ENCODE data around the gene PRRG4. TPM values are rescaled to one million over a fixed set of nuclear protein-coding genes. Genes with fewer than 3 reads are reported as not detected.

Gene PRRG4
- total RNA-seq, 1 donor from 2014 or later = 4.7 TPM

DNA sequence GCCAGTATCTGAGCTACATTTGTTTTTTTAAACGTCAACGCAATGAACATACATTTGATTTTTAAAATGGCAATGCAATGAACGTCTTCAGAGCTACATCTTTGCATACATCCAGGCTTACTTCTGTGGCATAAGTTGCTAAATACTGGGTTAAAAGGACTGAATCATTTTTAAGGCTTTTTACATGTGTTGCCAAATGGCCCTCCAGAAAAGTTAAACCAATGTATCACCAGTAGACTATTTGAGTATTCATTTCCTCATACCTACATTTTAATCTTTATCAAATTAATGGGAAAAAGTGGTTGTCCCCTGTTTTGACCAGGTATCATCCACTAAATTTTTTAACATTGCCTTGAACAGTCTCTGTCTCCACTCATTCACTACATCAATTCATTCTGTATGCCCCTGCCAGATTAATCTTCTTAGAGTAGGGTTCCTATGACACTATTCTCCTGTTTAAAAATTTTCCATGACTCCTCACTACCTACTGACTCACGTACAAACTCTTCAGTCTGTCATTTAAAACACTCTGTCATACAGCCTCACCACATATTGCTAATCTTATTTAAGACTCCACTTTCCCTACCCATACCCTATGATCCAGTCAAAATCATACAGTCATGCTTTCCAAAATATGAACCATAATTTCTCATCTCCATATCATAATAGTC is 12.4 kb upstream of the PRRG4 start:
- DNase-seq (ENCODE audit: low spot score in 2 of 2, unreplicated experiment in 2 of 2) = no peak
- Mint-ChIP-seq H3K4me1 (peaks cover 6% of the 10 kb centered on the region), H3K27ac (no peak overlapping the region), H3K36me3 (no peaks in the 10 kb centered on the region), H3K4me3 (no peak overlapping the region), H3K27me3 (ENCODE audit: low read depth) (no peaks in the 10 kb centered on the region), H3K9me3 (no peaks in the 10 kb centered on the region)
- TF ChIP-seq, protein P1, sequence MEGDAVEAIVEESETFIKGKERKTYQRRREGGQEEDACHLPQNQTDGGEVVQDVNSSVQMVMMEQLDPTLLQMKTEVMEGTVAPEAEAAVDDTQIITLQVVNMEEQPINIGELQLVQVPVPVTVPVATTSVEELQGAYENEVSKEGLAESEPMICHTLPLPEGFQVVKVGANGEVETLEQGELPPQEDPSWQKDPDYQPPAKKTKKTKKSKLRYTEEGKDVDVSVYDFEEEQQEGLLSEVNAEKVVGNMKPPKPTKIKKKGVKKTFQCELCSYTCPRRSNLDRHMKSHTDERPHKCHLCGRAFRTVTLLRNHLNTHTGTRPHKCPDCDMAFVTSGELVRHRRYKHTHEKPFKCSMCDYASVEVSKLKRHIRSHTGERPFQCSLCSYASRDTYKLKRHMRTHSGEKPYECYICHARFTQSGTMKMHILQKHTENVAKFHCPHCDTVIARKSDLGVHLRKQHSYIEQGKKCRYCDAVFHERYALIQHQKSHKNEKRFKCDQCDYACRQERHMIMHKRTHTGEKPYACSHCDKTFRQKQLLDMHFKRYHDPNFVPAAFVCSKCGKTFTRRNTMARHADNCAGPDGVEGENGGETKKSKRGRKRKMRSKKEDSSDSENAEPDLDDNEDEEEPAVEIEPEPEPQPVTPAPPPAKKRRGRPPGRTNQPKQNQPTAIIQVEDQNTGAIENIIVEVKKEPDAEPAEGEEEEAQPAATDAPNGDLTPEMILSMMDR (IDR thresholded peaks at IDR 0.05; ENCODE audit: unreplicated experiment) = no peak

DNA sequence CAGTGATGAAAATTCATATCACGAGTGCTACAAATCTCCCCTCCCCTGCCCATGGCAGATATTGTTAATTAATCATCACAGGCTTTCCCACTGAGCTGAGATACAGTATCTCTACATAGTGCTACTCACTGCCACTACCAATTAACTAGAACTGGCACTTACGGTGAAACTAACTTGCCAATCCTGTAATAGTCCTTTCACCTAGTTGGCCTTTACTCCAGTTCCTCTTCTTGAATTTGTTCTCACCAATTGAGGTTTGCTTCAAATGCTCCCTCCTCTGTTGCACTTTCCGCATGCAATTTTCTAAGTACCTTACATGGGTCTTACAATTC is 11.9 kb upstream of the PRRG4 start:
- DNase-seq (ENCODE audit: low spot score in 2 of 2, unreplicated experiment in 2 of 2) = no peak
- no peak overlapping the region for H3K4me3 Mint-ChIP-seq
- H3K4me1 Mint-ChIP-seq = peaks cover 6% of the 10 kb centered on the region
- TF ChIP-seq, protein P1 (IDR thresholded peaks at IDR 0.05; ENCODE audit: unreplicated experiment) = no peak
- H3K27me3 Mint-ChIP-seq (ENCODE audit: low read depth) = no peaks in the 10 kb centered on the region
- no peaks in the 10 kb centered on the region for H3K9me3 Mint-ChIP-seq
- peaks cover 1% of the 10 kb centered on the region for H3K36me3 Mint-ChIP-seq
- no peak overlapping the region for H3K27ac Mint-ChIP-seq

DNA sequence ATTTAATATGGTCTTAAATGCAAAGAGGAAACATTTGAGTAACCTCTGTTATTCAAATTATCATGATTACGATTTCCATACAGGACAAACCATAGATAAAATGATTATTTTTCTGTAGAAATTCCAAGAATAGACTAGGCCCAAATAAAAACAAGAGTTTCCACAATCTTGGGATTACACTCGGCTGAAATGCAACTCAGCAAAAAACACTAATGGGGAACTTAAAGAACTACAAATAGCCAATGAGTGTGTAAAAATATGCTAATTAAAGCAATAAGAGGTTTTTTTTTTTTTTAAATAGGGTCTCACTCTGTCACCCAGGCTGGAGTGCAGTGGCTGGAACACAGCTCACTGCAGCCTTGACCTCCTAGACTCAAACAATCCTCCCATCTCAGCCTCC is 10.5 kb upstream of the PRRG4 start:
- H3K36me3 Mint-ChIP-seq = peaks cover 1% of the 10 kb centered on the region
- no peaks in the 10 kb centered on the region for H3K9me3 Mint-ChIP-seq
- TF ChIP-seq, protein P1 (IDR thresholded peaks at IDR 0.05; ENCODE audit: unreplicated experiment) = no peak
- H3K4me1 Mint-ChIP-seq = peaks cover 6% of the 10 kb centered on the region
- no peak overlapping the region for H3K27ac Mint-ChIP-seq
- H3K27me3 Mint-ChIP-seq (ENCODE audit: low read depth) = no peaks in the 10 kb centered on the region
- no peak overlapping the region for H3K4me3 Mint-ChIP-seq
- DNase-seq (ENCODE audit: low spot score in 2 of 2, unreplicated experiment in 2 of 2) = no peak

DNA sequence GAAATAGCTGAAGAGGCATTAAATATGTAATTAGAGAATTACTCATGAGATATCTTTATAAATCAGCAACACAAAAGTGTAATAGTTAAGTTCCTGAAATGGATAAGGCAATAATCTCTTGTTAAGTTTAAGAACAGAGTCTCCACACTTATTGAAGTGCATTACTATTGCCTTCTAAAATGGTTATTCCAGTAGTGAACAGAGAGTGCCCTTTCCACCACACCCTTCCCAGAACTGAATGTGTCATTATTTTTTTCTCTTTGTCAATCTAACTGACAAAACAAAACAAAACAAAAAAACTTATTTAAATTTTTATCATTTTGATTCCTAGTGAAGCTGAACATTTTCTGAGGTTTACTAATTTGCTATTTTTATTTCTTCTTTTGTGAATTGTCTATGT is 9.2 kb upstream of the PRRG4 start:
- no peak overlapping the region for H3K4me3 Mint-ChIP-seq
- no peak for DNase-seq (ENCODE audit: low spot score in 2 of 2, unreplicated experiment in 2 of 2)

DNA sequence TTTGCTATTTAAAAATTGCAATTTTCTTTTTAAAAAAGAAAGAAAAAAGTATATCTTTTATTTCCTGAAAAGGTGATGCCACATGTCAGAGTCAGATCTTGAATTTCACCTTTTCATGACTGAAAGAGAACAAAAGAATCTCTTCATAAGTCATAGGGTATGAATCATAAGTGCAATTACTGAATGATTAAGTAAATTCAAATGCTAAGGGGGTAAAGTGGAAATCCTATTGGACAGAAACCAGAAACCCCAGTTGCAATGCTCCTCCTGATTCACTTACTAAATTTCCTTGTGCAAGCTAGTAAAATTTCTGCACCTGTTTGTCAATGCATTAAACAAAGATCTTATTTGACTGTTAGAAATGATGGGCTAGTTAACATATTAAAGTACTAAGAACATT is 8.2 kb upstream of the PRRG4 start:
- peaks cover 1% of the 10 kb centered on the region for H3K36me3 Mint-ChIP-seq
- TF ChIP-seq, protein P1 (IDR thresholded peaks at IDR 0.05; ENCODE audit: unreplicated experiment) = no peak
- H3K27me3 Mint-ChIP-seq (ENCODE audit: low read depth) = no peaks in the 10 kb centered on the region
- no peaks in the 10 kb centered on the region for H3K9me3 Mint-ChIP-seq
- DNase-seq (ENCODE audit: low spot score in 2 of 2, unreplicated experiment in 2 of 2) = no peak
- no peak overlapping the region for H3K4me3 Mint-ChIP-seq
- peaks cover 6% of the 10 kb centered on the region for H3K4me1 Mint-ChIP-seq
- no peak overlapping the region for H3K27ac Mint-ChIP-seq

More for the DNA sequence above, 9.2 kb upstream of the PRRG4 start:
- no peaks in the 10 kb centered on the region for H3K9me3 Mint-ChIP-seq
- H3K4me1 Mint-ChIP-seq = peaks cover 6% of the 10 kb centered on the region
- H3K36me3 Mint-ChIP-seq = peaks cover 1% of the 10 kb centered on the region
- TF ChIP-seq, protein P1 (IDR thresholded peaks at IDR 0.05; ENCODE audit: unreplicated experiment) = no peak
- H3K27ac Mint-ChIP-seq = no peak overlapping the region
- H3K27me3 Mint-ChIP-seq (ENCODE audit: low read depth) = no peaks in the 10 kb centered on the region
